Measurements from ENCODE around the gene TRIO. TPM values are rescaled to one million over a fixed set of nuclear protein-coding genes. Genes with fewer than 3 reads are reported as not detected.

TRIO gene
- total and polyA plus RNA-seq, 10 of the 15 experiments (the other 5 are each of a cell fraction or from before 2014, with no cell fraction given) = 5.1 to 96.4 (median 44.6) TPM

- Histone ChIP-seq H3K4me3 (no peak overlapping the region), H3K9ac (ENCODE audit: control insufficient read depth, insufficient read depth, low read length) (no peak overlapping the region), H3K4me2 (ENCODE audit: control insufficient read depth, insufficient read depth) (no peak overlapping the region), H3K36me3 (ENCODE audit: control insufficient read depth in 2 of 2, insufficient read depth in 2 of 2, low read length in 1 of 2) (peaks cover 13 to 20% of the 10 kb centered on the region in 2 experiments), H3K9me3 (replicated peaks; ENCODE audit: control insufficient read depth, insufficient read depth, low read length) (no peaks in the 10 kb centered on the region), H3K4me1 (ENCODE audit: control insufficient read depth, insufficient read depth, low read length) (no peaks in the 10 kb centered on the region), H2AFZ (ENCODE audit: control insufficient read depth, low read depth, low read length) (no peak overlapping the region), H3K79me2 (ENCODE audit: control insufficient read depth, insufficient read depth, low read length) (no peaks in the 10 kb centered on the region), H3K27ac (ENCODE audit: control insufficient read depth, insufficient read depth) (no peak overlapping the region), H4K20me1 (ENCODE audit: control insufficient read depth, insufficient read depth) (no peaks in the 10 kb centered on the region), H3K27me3 (replicated peaks in 1 of 2; ENCODE audit: control insufficient read depth in 2 of 2, insufficient read depth in 2 of 2, low read length in 1 of 2) (no peaks in the 10 kb centered on the region)
- ChIA-PET RAD21 (ENCODE audit: unreplicated experiment) (no interaction called here), SMC1A (ENCODE audit: uncharacterized antibody, unreplicated experiment) (interaction anchor here (1.1 kb wide), 1 partner anchor 11 kb away, joined by 5 read pairs; no protein-coding TSS in a partner anchor), POLR2A (no interaction called here), CTCF (no interaction called here)
- TSS peak; percentile 25 for BruUV-seq (replicated peaks)
- 96% methylated on average over 10 of the region's 10 CpGs for WGBS (ENCODE audit: insufficient coverage, insufficient replicate concordance, low lambda C conversion rate, missing lambda C conversion rate)
- in situ Hi-C loops (cut with MboI) = no loop called here
- no peak for FAIRE-seq
- no peak for DNase-seq (ENCODE audit: low read depth, low spot score)
- ATAC-seq = no peak
- intact Hi-C loops (cut with micrococcal nuclease; ENCODE audit: unreplicated experiment) = no loop called here
- TF ChIP-seq, protein P1, sequence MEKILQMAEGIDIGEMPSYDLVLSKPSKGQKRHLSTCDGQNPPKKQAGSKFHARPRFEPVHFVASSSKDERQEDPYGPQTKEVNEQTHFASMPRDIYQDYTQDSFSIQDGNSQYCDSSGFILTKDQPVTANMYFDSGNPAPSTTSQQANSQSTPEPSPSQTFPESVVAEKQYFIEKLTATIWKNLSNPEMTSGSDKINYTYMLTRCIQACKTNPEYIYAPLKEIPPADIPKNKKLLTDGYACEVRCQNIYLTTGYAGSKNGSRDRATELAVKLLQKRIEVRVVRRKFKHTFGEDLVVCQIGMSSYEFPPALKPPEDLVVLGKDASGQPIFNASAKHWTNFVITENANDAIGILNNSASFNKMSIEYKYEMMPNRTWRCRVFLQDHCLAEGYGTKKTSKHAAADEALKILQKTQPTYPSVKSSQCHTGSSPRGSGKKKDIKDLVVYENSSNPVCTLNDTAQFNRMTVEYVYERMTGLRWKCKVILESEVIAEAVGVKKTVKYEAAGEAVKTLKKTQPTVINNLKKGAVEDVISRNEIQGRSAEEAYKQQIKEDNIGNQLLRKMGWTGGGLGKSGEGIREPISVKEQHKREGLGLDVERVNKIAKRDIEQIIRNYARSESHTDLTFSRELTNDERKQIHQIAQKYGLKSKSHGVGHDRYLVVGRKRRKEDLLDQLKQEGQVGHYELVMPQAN (conservative IDR thresholded peaks at IDR 0.05) = no peak
- TF ChIP-seq, protein P2, sequence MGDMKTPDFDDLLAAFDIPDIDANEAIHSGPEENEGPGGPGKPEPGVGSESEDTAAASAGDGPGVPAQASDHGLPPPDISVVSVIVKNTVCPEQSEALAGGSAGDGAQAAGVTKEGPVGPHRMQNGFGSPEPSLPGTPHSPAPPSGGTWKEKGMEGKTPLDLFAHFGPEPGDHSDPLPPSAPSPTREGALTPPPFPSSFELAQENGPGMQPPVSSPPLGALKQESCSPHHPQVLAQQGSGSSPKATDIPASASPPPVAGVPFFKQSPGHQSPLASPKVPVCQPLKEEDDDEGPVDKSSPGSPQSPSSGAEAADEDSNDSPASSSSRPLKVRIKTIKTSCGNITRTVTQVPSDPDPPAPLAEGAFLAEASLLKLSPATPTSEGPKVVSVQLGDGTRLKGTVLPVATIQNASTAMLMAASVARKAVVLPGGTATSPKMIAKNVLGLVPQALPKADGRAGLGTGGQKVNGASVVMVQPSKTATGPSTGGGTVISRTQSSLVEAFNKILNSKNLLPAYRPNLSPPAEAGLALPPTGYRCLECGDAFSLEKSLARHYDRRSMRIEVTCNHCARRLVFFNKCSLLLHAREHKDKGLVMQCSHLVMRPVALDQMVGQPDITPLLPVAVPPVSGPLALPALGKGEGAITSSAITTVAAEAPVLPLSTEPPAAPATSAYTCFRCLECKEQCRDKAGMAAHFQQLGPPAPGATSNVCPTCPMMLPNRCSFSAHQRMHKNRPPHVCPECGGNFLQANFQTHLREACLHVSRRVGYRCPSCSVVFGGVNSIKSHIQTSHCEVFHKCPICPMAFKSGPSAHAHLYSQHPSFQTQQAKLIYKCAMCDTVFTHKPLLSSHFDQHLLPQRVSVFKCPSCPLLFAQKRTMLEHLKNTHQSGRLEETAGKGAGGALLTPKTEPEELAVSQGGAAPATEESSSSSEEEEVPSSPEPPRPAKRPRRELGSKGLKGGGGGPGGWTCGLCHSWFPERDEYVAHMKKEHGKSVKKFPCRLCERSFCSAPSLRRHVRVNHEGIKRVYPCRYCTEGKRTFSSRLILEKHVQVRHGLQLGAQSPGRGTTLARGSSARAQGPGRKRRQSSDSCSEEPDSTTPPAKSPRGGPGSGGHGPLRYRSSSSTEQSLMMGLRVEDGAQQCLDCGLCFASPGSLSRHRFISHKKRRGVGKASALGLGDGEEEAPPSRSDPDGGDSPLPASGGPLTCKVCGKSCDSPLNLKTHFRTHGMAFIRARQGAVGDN (IDR thresholded peaks at IDR 0.05) = no peak
- TF ChIP-seq CEBPB (IDR thresholded peaks at IDR 0.05; ENCODE audit: borderline replicate concordance in 1 of 2, low read depth in 2 of 2, low read length in 2 of 2) = no peak
- no peak for TF ChIP-seq CHD4 (IDR thresholded peaks at IDR 0.05)
- no peak for TF ChIP-seq HDAC6 (IDR thresholded peaks at IDR 0.05; ENCODE audit: unreplicated experiment)
- no peak for TF ChIP-seq NR2C1 (IDR thresholded peaks at IDR 0.05)
- TF ChIP-seq SMARCA5 (IDR thresholded peaks at IDR 0.05) = no peak
- TF ChIP-seq, protein P3, sequence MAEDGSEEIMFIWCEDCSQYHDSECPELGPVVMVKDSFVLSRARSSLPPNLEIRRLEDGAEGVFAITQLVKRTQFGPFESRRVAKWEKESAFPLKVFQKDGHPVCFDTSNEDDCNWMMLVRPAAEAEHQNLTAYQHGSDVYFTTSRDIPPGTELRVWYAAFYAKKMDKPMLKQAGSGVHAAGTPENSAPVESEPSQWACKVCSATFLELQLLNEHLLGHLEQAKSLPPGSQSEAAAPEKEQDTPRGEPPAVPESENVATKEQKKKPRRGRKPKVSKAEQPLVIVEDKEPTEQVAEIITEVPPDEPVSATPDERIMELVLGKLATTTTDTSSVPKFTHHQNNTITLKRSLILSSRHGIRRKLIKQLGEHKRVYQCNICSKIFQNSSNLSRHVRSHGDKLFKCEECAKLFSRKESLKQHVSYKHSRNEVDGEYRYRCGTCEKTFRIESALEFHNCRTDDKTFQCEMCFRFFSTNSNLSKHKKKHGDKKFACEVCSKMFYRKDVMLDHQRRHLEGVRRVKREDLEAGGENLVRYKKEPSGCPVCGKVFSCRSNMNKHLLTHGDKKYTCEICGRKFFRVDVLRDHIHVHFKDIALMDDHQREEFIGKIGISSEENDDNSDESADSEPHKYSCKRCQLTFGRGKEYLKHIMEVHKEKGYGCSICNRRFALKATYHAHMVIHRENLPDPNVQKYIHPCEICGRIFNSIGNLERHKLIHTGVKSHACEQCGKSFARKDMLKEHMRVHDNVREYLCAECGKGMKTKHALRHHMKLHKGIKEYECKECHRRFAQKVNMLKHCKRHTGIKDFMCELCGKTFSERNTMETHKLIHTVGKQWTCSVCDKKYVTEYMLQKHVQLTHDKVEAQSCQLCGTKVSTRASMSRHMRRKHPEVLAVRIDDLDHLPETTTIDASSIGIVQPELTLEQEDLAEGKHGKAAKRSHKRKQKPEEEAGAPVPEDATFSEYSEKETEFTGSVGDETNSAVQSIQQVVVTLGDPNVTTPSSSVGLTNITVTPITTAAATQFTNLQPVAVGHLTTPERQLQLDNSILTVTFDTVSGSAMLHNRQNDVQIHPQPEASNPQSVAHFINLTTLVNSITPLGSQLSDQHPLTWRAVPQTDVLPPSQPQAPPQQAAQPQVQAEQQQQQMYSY (CRISPR knock-in tag; IDR thresholded peaks at IDR 0.05) = no peak
- TF ChIP-seq HSF1 (IDR thresholded peaks at IDR 0.05; ENCODE audit: low read depth, low read length) = no peak
Observed at GRCh38 chr5:14469551-14470377, 326.6 kb downstream of the TRIO start.
